GM23338 (cell line): ENCODE measurements around the gene EHF. TPM values are rescaled to one million over a fixed set of nuclear protein-coding genes. Genes with fewer than 3 reads are reported as not detected.

Experiments
- ATAC-seq: fragments of 200-7000 bp; cut with Tn5 transposase; 3 replicates; pipeline ENCODE4 v1.9.1; 2020
- DNase-seq: peaks from one replicate; pipeline ENCODE4 v3.0.0-alpha.2; 2015; ENCODE audit warnings: low spot score
- H2AFZ ChIP-seq: fragments of 200-600 bp; sonication (generic); 2 replicates; pipeline ENCODE4 v1.8.0; 2016; ENCODE audit warnings: antibody characterized with exemption, mild to moderate bottlenecking, moderate library complexity
- H3F3A ChIP-seq: fragments of 200-600 bp; sonication (generic); replicated peaks from 2 replicates; pipeline ENCODE4 v1.8.0; 2017; ENCODE audit warnings: antibody characterized with exemption, mixed run types, low read depth
- H3K27ac ChIP-seq: fragments of 200-600 bp; sonication (generic); 2 replicates; pipeline ENCODE4 v1.6.1; 2016; ENCODE audit warnings: low read depth
- H3K27me3 ChIP-seq: fragments of 200-600 bp; sonication (generic); 2 replicates; pipeline ENCODE4 v1.8.0; 2016; ENCODE audit warnings: mild to moderate bottlenecking, mixed run types, moderate library complexity; ENCODE audit not compliant: insufficient read depth
- H3K36me3 ChIP-seq: fragments of 200-600 bp; sonication (generic); 2 replicates; pipeline ENCODE4 v1.8.0; 2016; ENCODE audit warnings: mild to moderate bottlenecking; ENCODE audit not compliant: insufficient read depth
- H3K4me1 ChIP-seq: fragments of 200-600 bp; sonication (generic); 2 replicates; pipeline ENCODE4 v1.8.0; 2016; ENCODE audit warnings: mild to moderate bottlenecking, moderate library complexity; ENCODE audit not compliant: insufficient read depth
- H3K4me2 ChIP-seq: fragments of 200-600 bp; sonication (generic); 2 replicates; pipeline ENCODE4 v1.7.1; 2017; ENCODE audit warnings: mixed run types
- H3K4me3 ChIP-seq: fragments of 200-600 bp; sonication (generic); 2 replicates; pipeline ENCODE4 v1.6.1; 2016; ENCODE audit warnings: mixed run types
- H3K79me2 ChIP-seq: fragments of 200-600 bp; sonication (generic); replicated peaks from 2 replicates; pipeline ENCODE4 v1.8.0; 2017; ENCODE audit warnings: mild to moderate bottlenecking; ENCODE audit not compliant: insufficient read depth
- H3K9me2 ChIP-seq: fragments of 200-600 bp; sonication (generic); 2 replicates; pipeline ENCODE4 v1.8.0; 2017; ENCODE audit not compliant: insufficient read depth
- H4K20me1 ChIP-seq: fragments of 200-600 bp; sonication (generic); replicated peaks from 2 replicates; pipeline ENCODE4 v1.8.0; 2017; ENCODE audit warnings: mild to moderate bottlenecking; ENCODE audit not compliant: insufficient read depth
- H3K27ac Mint-ChIP-seq: 2 replicates; pipeline ENCODE4 v1.8.0; 2020; ENCODE audit warnings: inconsistent platforms, mild to moderate bottlenecking, moderate library complexity, mixed read lengths
- H3K27me3 Mint-ChIP-seq: 3 replicates; pipeline ENCODE4 v1.8.0; 2022; ENCODE audit warnings: low read depth, mild to moderate bottlenecking, moderate library complexity, mixed read lengths, inconsistent platforms; ENCODE audit not compliant: insufficient read depth, poor library complexity
- H3K36me3 Mint-ChIP-seq: 3 replicates; pipeline ENCODE4 v1.8.0; 2021; ENCODE audit warnings: low read depth, mild to moderate bottlenecking, inconsistent platforms, moderate library complexity, mixed read lengths
- H3K4me1 Mint-ChIP-seq: 3 replicates; pipeline ENCODE4 v1.8.0; 2020; ENCODE audit warnings: mild to moderate bottlenecking, inconsistent platforms, mixed read lengths
- H3K4me3 Mint-ChIP-seq: 3 replicates; pipeline ENCODE4 v1.8.0; 2021; ENCODE audit warnings: moderate library complexity, mild to moderate bottlenecking, inconsistent platforms, mixed read lengths
- H3K9me3 Mint-ChIP-seq: 3 replicates; pipeline ENCODE4 v1.8.0; 2020; ENCODE audit warnings: moderate library complexity, mild to moderate bottlenecking, inconsistent platforms, mixed read lengths
- CREB1 ChIP-seq: fragments of 250-450 bp; sonication (Bioruptor Pico); IDR thresholded peaks from 2 replicates; pipeline ENCODE4 v1.5.0; 2020; ENCODE audit warnings: low read depth, mild to moderate bottlenecking, moderate library complexity
- EZH2 ChIP-seq: fragments of 200-600 bp; sonication (generic); IDR thresholded peaks from one replicate; pipeline ENCODE4 v1.8.0; 2017; ENCODE audit warnings: antibody characterized with exemption, mild to moderate bottlenecking, low read depth; ENCODE audit not compliant: unreplicated experiment
- EZH2phosphoT487 ChIP-seq: fragments of 200-600 bp; sonication (generic); IDR thresholded peaks from one replicate; pipeline ENCODE4 v1.8.1; 2018; ENCODE audit warnings: antibody characterized with exemption; ENCODE audit not compliant: unreplicated experiment
- JUNB ChIP-seq: IDR thresholded peaks from one replicate; pipeline ENCODE4 v1.6.1; 2016; ENCODE audit warnings: antibody characterized with exemption; ENCODE audit not compliant: unreplicated experiment
- NANOG ChIP-seq: IDR thresholded peaks from 2 replicates; pipeline ENCODE4 v1.6.1; 2016; ENCODE audit warnings: antibody characterized with exemption, borderline replicate concordance
- POLR2AphosphoS5 ChIP-seq: IDR thresholded peaks from 2 replicates; pipeline ENCODE4 v1.6.1; 2016; ENCODE audit warnings: antibody characterized with exemption, low read depth
- STAT1 ChIP-seq: IDR thresholded peaks from one replicate; pipeline ENCODE4 v1.6.1; 2016; ENCODE audit warnings: antibody characterized with exemption; ENCODE audit not compliant: unreplicated experiment
- ZNF114 ChIP-seq: fragments of 250-450 bp; sonication (Bioruptor Pico); IDR thresholded peaks from 2 replicates; pipeline ENCODE4 v1.5.0; 2020; ENCODE audit warnings: mild to moderate bottlenecking, moderate library complexity
- ZNF331 ChIP-seq: fragments of 250-450 bp; sonication (Bioruptor Pico); IDR thresholded peaks from 2 replicates; pipeline ENCODE4 v1.5.0; 2020; ENCODE audit warnings: low read depth, mild to moderate bottlenecking, moderate library complexity
- polyA plus RNA-seq: library from polyadenylated mRNA; unstranded; fragments of >200 nt; fragmentation: Nextera tagmentation; extraction: Ambion mirVana; gene quantifications from 2 replicates; pipeline ENCODE4 v1.2.1, GENCODE V29; 2016
- total RNA-seq: library from RNA; depleted of rRNA; stranded (reverse); fragments of >200 nt; shearing (Covaris generic); gene quantifications from 2 replicates; pipeline ENCODE4 v1.2.3, GENCODE V29; 2014
- TF ChIP-seq, protein P1 (sequence below): fragments of 250-450 bp; sonication (Bioruptor Pico); IDR thresholded peaks from 2 replicates; pipeline ENCODE4 v1.5.0; 2020; ENCODE audit warnings: mild to moderate bottlenecking, moderate library complexity
- TF ChIP-seq, protein P2 (sequence below), 2 experiments: fragments of 200-600 bp in 1 of 2; sonication (generic) in 1 of 2; conservative IDR thresholded peaks; 2 replicates each; pipeline versions ENCODE4 v1.5.1 to v1.6.1; 2016 to 2017; ENCODE audit warnings: antibody characterized with exemption in 2 of 2, low read depth in 2 of 2, mild to moderate bottlenecking in 2 of 2, moderate library complexity in 1 of 2
- TF ChIP-seq, protein P3 (sequence below): IDR thresholded peaks from 2 replicates; pipeline ENCODE4 v1.6.1; 2016; ENCODE audit warnings: antibody characterized with exemption
- TF ChIP-seq, protein P4 (sequence below): IDR thresholded peaks from one replicate; pipeline ENCODE4 v1.6.1; 2018; ENCODE audit warnings: antibody characterized with exemption; ENCODE audit not compliant: unreplicated experiment

EHF gene
- total and polyA plus RNA-seq, 2 experiments from 2014 or later, result not detected

DNA sequence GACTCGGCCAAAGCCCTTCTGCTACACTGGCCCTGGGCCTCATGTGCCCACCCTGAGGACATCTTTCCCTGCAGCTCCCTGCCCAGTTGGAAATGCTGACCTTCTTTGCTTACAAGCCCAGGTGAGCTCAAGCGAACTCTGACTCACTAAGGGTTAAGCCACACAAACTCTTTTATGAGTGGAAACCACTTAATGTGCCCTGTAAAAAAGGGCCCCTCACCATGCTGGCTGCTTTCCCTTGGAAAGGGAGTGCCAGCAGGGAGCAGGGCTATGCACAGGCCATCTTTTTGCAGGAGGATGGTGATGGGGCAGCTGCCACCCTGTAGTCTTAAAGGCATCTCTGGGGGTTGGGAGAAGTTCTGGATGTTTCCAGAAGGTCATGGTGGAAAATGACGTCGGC is 18.7 kb downstream of the EHF start:
- no peak overlapping the region for H3K4me3 Mint-ChIP-seq

More for the DNA sequence above, 18.7 kb downstream of the EHF start:
- Mint-ChIP-seq H3K4me1 (peaks cover 2% of the 10 kb centered on the region; the same call in 2 of the 3 replicates), H3K27me3 (peaks cover 2% of the 10 kb centered on the region), H3K27ac (no peak overlapping the region), H3K36me3 (no peaks in the 10 kb centered on the region), H3K9me3 (no peaks in the 10 kb centered on the region)
- no peaks in the 10 kb centered on the region for H3K27me3 ChIP-seq
- H3K4me1 ChIP-seq, result no peaks in the 10 kb centered on the region
- TF ChIP-seq NANOG (no peak), EZH2phosphoT487 (no peak), POLR2AphosphoS5 (no peak), ZNF331 (CRISPR knock-in tag) (no peak), STAT1 (no peak), ZNF114 (CRISPR knock-in tag) (no peak), JUNB (no peak), EZH2 (no peak), CREB1 (CRISPR knock-in tag) (no peak)
- TF ChIP-seq, protein P1, sequence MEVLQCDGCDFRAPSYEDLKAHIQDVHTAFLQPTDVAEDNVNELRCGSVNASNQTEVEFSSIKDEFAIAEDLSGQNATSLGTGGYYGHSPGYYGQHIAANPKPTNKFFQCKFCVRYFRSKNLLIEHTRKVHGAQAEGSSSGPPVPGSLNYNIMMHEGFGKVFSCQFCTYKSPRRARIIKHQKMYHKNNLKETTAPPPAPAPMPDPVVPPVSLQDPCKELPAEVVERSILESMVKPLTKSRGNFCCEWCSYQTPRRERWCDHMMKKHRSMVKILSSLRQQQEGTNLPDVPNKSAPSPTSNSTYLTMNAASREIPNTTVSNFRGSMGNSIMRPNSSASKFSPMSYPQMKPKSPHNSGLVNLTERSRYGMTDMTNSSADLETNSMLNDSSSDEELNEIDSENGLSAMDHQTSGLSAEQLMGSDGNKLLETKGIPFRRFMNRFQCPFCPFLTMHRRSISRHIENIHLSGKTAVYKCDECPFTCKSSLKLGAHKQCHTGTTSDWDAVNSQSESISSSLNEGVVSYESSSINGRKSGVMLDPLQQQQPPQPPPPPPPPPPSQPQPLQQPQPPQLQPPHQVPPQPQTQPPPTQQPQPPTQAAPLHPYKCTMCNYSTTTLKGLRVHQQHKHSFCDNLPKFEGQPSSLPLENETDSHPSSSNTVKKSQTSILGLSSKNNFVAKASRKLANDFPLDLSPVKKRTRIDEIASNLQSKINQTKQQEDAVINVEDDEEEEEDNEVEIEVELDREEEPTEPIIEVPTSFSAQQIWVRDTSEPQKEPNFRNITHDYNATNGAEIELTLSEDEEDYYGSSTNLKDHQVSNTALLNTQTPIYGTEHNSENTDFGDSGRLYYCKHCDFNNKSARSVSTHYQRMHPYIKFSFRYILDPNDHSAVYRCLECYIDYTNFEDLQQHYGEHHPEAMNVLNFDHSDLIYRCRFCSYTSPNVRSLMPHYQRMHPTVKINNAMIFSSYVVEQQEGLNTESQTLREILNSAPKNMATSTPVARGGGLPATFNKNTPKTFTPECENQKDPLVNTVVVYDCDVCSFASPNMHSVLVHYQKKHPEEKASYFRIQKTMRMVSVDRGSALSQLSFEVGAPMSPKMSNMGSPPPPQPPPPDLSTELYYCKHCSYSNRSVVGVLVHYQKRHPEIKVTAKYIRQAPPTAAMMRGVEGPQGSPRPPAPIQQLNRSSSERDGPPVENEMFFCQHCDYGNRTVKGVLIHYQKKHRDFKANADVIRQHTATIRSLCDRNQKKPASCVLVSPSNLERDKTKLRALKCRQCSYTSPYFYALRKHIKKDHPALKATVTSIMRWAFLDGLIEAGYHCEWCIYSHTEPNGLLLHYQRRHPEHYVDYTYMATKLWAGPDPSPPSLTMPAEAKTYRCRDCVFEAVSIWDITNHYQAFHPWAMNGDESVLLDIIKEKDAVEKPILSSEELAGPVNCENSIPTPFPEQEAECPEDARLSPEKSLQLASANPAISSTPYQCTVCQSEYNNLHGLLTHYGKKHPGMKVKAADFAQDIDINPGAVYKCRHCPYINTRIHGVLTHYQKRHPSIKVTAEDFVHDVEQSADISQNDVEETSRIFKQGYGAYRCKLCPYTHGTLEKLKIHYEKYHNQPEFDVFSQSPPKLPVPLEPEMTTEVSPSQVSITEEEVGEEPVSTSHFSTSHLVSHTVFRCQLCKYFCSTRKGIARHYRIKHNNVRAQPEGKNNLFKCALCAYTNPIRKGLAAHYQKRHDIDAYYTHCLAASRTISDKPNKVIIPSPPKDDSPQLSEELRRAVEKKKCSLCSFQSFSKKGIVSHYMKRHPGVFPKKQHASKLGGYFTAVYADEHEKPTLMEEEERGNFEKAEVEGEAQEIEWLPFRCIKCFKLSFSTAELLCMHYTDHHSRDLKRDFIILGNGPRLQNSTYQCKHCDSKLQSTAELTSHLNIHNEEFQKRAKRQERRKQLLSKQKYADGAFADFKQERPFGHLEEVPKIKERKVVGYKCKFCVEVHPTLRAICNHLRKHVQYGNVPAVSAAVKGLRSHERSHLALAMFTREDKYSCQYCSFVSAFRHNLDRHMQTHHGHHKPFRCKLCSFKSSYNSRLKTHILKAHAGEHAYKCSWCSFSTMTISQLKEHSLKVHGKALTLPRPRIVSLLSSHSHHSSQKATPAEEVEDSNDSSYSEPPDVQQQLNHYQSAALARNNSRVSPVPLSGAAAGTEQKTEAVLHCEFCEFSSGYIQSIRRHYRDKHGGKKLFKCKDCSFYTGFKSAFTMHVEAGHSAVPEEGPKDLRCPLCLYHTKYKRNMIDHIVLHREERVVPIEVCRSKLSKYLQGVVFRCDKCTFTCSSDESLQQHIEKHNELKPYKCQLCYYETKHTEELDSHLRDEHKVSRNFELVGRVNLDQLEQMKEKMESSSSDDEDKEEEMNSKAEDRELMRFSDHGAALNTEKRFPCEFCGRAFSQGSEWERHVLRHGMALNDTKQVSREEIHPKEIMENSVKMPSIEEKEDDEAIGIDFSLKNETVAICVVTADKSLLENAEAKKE, result no peak
- TF ChIP-seq, protein P2, sequence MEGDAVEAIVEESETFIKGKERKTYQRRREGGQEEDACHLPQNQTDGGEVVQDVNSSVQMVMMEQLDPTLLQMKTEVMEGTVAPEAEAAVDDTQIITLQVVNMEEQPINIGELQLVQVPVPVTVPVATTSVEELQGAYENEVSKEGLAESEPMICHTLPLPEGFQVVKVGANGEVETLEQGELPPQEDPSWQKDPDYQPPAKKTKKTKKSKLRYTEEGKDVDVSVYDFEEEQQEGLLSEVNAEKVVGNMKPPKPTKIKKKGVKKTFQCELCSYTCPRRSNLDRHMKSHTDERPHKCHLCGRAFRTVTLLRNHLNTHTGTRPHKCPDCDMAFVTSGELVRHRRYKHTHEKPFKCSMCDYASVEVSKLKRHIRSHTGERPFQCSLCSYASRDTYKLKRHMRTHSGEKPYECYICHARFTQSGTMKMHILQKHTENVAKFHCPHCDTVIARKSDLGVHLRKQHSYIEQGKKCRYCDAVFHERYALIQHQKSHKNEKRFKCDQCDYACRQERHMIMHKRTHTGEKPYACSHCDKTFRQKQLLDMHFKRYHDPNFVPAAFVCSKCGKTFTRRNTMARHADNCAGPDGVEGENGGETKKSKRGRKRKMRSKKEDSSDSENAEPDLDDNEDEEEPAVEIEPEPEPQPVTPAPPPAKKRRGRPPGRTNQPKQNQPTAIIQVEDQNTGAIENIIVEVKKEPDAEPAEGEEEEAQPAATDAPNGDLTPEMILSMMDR (conservative IDR thresholded peaks at IDR 0.05; ENCODE audit: low read depth in 2 of 2), result no peak
- TF ChIP-seq, protein P3, sequence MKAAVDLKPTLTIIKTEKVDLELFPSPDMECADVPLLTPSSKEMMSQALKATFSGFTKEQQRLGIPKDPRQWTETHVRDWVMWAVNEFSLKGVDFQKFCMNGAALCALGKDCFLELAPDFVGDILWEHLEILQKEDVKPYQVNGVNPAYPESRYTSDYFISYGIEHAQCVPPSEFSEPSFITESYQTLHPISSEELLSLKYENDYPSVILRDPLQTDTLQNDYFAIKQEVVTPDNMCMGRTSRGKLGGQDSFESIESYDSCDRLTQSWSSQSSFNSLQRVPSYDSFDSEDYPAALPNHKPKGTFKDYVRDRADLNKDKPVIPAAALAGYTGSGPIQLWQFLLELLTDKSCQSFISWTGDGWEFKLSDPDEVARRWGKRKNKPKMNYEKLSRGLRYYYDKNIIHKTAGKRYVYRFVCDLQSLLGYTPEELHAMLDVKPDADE, result no peak
- TF ChIP-seq, protein P4, sequence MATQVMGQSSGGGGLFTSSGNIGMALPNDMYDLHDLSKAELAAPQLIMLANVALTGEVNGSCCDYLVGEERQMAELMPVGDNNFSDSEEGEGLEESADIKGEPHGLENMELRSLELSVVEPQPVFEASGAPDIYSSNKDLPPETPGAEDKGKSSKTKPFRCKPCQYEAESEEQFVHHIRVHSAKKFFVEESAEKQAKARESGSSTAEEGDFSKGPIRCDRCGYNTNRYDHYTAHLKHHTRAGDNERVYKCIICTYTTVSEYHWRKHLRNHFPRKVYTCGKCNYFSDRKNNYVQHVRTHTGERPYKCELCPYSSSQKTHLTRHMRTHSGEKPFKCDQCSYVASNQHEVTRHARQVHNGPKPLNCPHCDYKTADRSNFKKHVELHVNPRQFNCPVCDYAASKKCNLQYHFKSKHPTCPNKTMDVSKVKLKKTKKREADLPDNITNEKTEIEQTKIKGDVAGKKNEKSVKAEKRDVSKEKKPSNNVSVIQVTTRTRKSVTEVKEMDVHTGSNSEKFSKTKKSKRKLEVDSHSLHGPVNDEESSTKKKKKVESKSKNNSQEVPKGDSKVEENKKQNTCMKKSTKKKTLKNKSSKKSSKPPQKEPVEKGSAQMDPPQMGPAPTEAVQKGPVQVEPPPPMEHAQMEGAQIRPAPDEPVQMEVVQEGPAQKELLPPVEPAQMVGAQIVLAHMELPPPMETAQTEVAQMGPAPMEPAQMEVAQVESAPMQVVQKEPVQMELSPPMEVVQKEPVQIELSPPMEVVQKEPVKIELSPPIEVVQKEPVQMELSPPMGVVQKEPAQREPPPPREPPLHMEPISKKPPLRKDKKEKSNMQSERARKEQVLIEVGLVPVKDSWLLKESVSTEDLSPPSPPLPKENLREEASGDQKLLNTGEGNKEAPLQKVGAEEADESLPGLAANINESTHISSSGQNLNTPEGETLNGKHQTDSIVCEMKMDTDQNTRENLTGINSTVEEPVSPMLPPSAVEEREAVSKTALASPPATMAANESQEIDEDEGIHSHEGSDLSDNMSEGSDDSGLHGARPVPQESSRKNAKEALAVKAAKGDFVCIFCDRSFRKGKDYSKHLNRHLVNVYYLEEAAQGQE, result no peak
- H3K4me2 ChIP-seq, result no peak overlapping the region
- no peak for ATAC-seq
- H2AFZ ChIP-seq, result no peak overlapping the region
- H3K79me2 ChIP-seq, result no peaks in the 10 kb centered on the region
- H3F3A ChIP-seq, result no peaks in the 10 kb centered on the region
- no peaks in the 10 kb centered on the region for H3K36me3 ChIP-seq
- H3K27ac ChIP-seq, result no peak overlapping the region
- no peaks in the 10 kb centered on the region for H4K20me1 ChIP-seq
- no peak for DNase-seq
- H3K4me3 ChIP-seq, result no peak overlapping the region
- H3K9me2 ChIP-seq, result 0 out of 2 replicates have a peak, but pooled peaks cover 3% of the 10 kb centered on the region
